Cortex of kidney (tissue), 1 donor: ENCODE measurements around the gene NECTIN1.

Experiments
- DNase-seq: peaks from one replicate; lab custom pipeline; 2025; lab: John Stamatoyannopoulos, UW

The NECTIN1 gene

GRCh38 chr11:119730789-119731386 lies 1.9 kb upstream of the NECTIN1 start:
- no peak for DNase-seq

GRCh38 chr11:119729951-119730613 lies 1.1 kb upstream of the NECTIN1 start:
- no peak for DNase-seq

- DNase-seq: no peak
Observed at GRCh38 chr11:119729581-119729927, 554 bp upstream of the NECTIN1 start.

GRCh38 chr11:119728211-119728626 lies 781 bp downstream of the NECTIN1 start:
- no peak for DNase-seq

DNA sequence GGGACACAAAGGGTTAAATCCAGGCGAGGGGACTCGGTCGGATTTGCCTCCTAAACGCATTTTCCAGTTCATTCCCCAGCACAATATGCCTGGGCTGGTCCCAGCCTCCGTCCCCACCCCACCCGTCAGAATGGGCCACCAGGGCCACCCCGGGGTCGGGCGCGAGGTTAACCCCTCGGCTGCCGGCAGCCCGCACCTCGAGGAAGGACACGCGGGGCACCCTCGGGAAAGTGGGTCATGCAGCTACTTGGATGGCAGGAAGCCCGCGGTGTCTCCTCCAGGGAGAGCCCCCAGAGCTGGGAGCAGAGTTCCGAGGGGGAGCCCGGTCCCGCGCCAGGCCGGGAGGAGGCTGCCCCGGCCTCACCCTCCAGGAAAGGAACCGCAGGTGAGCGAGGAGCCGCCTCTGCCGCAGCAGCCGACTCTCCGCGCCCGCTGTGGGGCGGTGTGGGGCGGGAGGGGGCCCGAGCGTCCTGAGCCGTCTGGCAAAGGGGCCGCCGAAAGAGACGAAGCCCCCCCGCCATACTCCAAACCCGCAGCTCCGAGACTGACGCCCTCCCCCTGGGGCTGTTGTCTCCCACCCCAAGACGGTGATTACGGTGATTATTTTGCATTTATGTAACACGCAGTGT lies 1.4 kb downstream of the NECTIN1 start:
- no peak for DNase-seq

DNA sequence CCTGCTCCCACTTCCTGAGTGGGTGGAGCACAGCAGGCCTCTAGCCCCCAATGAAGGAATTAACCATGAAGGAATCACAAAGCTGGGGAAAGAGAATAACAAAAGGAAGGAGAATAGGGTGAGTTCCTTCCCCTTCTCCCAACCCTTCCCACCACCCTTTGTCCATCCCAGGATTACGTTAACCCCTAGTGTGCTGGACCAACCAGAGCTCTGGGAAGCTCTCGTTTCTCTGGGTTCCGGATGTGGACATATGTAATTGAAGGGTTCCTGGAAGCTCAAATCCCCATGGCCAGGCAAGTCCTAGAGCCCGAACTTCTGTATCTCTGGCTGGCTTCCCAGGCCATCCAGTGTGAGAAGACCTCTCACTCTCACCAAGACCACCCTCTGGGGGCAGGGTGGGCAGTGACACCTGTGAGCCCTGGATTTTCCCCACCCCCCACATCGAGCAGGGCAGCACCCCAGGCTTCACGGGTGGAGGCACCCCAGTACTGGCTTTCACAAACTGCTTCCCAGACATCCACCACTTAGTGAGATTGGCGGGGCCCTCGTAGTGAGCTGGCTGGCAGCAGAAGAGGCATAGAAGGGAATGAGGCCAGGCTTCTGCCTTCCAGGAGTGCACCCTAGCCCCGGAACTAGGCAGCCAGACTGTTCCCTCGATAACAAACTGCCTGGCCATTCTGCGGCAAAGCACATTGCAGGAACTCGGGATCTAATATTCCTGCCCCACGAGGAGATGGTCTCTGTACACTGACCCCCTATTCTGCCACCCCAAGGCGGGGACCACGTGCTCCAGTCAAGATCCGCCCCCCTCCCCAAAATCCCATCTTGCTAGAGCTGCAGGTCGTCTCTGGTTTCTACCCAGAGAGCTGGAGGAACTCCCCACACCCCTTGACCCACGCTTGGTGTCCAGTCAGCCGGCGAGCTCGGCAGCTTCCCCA lies 2.1 kb downstream of the NECTIN1 start:
- no peak for DNase-seq

DNA sequence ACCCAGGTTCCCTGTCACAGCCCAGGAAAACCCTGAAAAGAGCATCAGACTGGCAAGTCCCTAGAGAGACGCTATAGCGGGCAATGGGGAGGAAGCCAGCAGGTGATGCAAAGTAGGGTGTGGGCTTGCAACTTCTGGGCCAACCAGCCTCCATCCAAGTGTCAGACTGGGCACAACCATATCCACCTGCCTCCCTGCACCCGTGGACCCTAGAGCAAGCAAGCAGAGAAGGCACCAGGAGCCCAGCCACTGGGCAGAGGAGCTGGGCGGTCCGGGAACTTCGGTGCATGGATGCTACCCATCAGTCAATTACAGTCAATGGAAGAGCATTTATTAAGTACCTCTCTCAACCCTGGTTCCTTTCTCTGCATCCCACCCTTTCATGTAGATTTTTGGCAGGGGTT lies 2.8 kb downstream of the NECTIN1 start:
- no peak for DNase-seq

DNA sequence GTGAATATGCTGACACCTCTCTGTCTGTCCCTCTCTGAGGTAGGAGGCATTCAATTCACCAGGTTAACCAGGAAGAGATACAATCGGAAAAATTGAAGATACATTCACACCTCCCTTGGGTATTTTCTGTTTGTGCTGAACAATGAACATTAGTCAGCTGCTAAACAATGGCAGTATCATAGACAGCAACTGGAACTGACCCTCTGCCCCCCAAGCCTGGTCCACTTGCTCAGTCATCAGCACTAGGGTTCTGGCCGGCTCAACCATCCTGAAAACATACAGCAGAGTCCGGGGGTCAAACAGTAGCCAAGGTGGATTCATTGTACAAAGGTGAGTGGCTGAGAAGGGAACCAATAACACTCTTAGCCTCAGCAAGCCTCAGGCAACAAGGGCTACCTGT lies 4.0 kb downstream of the NECTIN1 start:
- no peak for DNase-seq

- DNase-seq: no peak
Observed at GRCh38 chr11:119723952-119724325, 5.1 kb downstream of the NECTIN1 start.

DNA sequence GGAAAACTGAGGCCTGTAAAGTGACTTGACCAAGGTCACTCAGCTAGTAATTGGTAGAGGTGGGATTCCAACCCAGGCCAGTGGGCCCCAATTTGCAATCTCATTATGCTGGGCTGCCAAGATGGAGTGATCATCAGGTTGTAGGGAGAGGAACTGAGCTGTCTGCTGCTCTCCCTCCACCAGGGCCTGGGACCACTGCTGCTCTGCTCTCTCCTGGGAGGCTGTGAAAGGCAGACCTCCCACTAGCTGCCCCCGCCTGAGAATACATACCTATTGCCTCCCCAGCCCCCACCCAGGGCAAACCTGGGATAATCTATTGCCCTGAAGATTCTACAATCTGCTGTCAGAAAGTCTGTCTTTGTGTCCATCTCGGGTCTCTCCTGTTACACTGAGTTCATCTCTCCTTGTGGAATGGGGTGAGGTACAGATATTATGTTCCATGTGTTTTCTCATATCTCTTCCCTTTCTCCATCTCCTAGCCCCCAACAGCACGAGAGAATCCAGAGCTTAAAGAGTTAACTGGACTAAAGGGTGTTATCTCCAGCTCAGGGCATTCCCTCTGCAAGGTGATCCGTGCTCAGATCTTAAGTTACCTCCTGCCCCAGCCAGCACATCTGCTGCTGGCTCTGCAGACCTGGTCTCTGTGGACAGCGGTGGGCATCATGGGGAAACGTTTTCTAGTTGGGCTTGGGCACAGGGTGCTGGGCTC lies 5.6 kb downstream of the NECTIN1 start:
- no peak for DNase-seq

- DNase-seq: no peak
Observed at GRCh38 chr11:119722281-119722794, 6.7 kb downstream of the NECTIN1 start.

DNA sequence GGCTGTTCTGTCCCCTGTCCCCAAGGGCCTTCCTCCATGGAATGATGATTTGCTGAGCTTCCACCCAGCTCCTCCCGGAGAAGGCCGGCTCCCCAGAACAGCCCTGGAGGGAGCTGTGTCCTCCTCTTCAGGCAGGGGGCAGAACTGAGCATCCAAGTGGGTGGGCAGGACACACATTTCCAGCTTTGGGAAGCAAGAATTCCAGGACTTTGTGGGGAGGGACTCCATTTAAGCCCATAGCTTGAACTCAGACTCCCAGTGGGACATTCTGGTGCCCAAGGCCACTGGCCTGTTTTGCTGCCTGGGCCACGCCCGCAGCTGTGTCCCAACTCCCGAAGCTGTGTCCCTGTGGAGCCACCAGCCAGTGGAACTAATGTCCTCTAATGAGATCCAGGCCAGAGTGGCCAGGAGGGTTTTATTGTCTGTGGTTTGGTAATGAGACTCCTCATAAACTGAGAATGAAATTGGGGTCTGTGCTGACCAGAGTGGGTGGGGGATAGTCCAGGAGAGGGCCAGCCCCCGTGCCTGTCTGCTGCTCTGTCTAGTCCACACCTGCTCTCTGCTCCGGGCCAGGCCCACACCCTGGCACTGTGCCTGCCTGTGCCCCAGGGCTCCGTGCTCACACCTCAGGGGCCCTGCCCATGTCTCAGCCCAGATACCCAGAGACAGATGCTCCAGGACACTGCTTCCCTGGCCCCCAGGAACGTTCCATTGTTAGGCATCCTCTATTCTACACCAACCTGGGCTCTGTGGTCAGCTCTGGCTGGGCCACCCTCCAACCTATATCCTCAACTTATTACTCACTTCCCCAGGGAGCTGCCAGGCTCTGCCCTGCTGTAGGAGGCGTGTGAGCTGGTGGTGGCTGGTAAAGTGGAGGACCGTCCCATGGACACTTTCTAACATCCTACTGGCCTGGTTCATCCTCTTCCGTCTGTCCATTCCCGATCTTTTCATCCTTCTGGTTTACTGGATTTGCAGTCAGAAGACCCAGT lies 7.6 kb downstream of the NECTIN1 start:
- no peak for DNase-seq

DNA sequence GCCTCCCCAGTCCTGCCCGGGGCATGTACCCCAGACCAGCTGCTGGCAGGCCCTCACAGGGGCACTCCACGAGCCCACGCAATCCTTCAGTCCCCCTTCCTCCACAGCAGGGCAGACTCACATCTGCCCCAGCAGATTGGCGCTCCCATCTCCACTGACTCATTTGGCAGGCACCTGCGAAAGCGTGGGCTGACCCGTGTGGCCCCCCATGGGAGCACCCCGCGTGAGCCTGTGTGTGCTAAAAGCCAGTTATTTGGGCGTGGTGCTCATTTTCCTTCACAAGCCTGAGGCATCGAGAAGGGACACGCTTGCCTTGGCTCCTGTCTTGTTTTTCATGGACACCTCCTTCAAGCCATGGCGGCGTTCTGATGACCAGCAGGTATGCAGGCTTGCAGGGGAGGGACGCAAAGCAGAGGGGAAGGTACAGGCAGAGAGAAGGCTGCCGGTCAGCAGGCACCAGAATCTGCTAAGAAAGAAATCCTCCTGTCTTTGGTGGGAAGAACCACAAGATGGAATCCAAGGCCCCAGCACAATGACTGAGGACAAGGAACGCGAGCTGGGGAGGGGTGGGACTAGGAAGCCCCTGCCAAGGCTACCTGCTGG lies 8.6 kb downstream of the NECTIN1 start:
- no peak for DNase-seq

DNA sequence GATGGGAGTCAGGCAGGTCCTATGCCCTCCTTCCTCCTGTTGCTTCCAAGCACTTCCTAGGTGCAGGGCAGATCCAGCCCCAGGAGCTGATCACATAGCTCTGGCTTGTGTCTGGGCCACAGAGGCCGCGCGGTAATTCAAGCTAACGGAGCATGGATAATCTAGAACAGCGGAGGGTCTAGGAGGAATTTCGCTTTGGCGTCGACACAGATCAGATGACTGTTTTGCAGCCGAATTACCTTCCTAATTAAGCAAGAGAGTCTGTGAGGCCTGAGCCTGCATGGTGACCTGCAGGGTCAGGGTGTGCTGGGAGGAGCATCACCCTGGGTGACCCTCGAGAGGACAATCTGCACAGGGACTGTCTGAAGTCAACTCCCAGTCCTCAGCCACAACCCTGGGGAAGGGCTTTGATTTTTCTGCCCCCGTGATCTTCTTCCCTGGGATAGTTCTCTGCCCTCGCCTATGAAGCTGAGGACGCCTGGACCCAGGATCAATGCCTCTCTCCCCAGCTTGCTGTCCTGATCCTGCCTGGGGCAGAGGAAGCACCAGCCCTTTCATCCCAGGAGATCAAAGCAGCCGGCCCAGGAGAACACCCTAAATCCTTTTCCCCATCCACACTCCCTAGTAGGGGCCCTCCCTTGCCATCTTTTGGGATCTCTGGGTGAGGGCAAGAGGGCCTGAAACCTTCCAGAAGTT lies 11.0 kb downstream of the NECTIN1 start:
- DNase-seq: no peak

DNA sequence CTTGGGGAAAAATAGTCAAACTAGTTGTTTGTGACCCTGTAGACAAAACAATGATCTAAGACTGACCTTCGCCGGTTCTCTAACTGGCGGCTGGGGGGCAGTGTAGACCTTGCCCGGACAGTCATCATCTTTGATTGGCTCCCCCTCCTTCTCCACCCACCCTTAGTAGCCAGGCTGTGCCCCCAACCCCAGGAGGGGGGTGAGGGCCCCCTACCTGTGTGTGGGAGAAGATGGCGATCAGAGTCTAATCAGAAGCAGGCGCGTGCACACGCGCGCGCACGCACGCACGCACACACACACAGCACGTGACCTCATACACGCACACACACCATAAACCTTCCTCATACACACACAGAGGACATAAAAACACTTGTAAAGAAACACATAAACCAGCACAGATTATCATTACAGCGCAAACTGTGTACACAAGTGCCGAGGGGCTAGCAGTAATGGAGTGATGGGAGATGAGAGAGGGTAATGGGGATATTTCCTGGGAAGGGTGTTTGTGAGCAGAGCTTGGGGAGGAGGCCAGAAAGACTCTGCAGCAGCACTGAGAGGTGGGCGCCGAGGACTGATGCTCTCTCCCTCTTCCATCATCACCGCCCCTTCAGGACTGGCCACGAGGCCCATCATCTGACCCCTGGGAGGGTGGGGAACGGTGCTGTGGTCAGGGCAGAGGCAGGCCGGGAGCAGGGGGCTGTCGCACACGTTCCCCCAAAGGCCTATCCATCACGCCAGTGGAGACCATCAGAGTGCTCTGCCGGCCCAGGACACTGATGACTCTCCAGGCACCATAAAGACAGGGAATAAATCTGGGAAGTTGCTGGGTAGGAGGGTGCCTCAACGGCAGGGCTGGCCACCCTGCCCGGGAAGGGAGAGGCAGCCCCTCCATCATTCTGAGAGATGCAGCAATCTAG lies 12.2 kb downstream of the NECTIN1 start:
- DNase-seq: no peak

GRCh38 chr11:119714590-119714989 lies 14.4 kb downstream of the NECTIN1 start:
- no peak for DNase-seq

- DNase-seq: no peak
Observed at GRCh38 chr11:119714189-119714588, 14.8 kb downstream of the NECTIN1 start.

- DNase-seq: no peak
Observed at GRCh38 chr11:119713359-119714040, 15.5 kb downstream of the NECTIN1 start.
